Muscle layer of duodenum (tissue), 2 donors: Measurements from ENCODE around the gene NDUFB2.
"Not testable (repeated sequence)": the region's sequence is repeated elsewhere in the genome, so short reads cannot be mapped to it uniquely, and the experiment has no call there.

ENCODE experiments used
- H3K27ac ChIP-seq: one replicate; pipeline ENCODE4 v1.7.0; 2013; ENCODE audit warnings: mild to moderate bottlenecking, low read length
- H3K27me3 ChIP-seq: one replicate; pipeline ENCODE4 v1.7.0; 2013; ENCODE audit warnings: low read depth, mild to moderate bottlenecking, control low read depth, low read length
- H3K36me3 ChIP-seq, 2 donors: one replicate each; pipeline ENCODE4 v1.7.0; 2013; ENCODE audit warnings: low read length in 2 of 2, control low read depth in 1 of 2, mild to moderate bottlenecking in 1 of 2; ENCODE audit not compliant: insufficient read depth in 2 of 2, control insufficient read depth in 1 of 2
- H3K4me1 ChIP-seq, 2 donors: one replicate each; pipeline ENCODE4 v1.7.0; 2013; ENCODE audit warnings: low read length in 2 of 2, mild to moderate bottlenecking in 2 of 2, control low read depth in 1 of 2, moderate library complexity in 1 of 2; ENCODE audit not compliant: insufficient read depth in 2 of 2, control insufficient read depth in 1 of 2
- H3K4me3 ChIP-seq, 2 donors: one replicate each; pipeline ENCODE4 v1.7.0; 2013; ENCODE audit warnings: low read length in 2 of 2, low read depth in 1 of 2, mild to moderate bottlenecking in 1 of 2
- H3K9me3 ChIP-seq, 2 donors: one replicate each; pipeline ENCODE4 v1.7.0; 2013; ENCODE audit warnings: low read length in 2 of 2, control low read depth in 1 of 2, mild to moderate bottlenecking in 1 of 2; ENCODE audit not compliant: control insufficient read depth in 1 of 2
- donor health status: healthy.

The NDUFB2 gene

GRCh38 chr7:140719721-140720120 is 23.2 kb downstream of the NDUFB2 start:
- Histone ChIP-seq H3K27ac (no peak overlapping the region), H3K36me3 (peaks cover 0 to 8% of the 10 kb centered on the region in 2 donors), H3K4me3 (no peak overlapping the region), H3K9me3 (no peaks in the 10 kb centered on the region), H3K4me1 (no peaks in the 10 kb centered on the region), H3K27me3 (no peaks in the 10 kb centered on the region)

- H3K27ac ChIP-seq: no peak overlapping the region
- H3K4me3 ChIP-seq: no peak overlapping the region
- peaks cover 5 to 8% of the 10 kb centered on the region in 2 donors for H3K36me3 ChIP-seq
- no peaks in the 10 kb centered on the region for H3K9me3 ChIP-seq
- no peaks in the 10 kb centered on the region for H3K4me1 ChIP-seq
- no peaks in the 10 kb centered on the region for H3K27me3 ChIP-seq
Measured at GRCh38 chr7:140722254-140722653, 25.7 kb downstream of the NDUFB2 start.

- Histone ChIP-seq H3K27me3 (no peaks in the 10 kb centered on the region), H3K4me3 (no peak overlapping the region), H3K9me3 (no peaks in the 10 kb centered on the region), H3K4me1 (no peaks in the 10 kb centered on the region), H3K27ac (no peak overlapping the region), H3K36me3 (peaks cover 5 to 8% of the 10 kb centered on the region in 2 donors)
Measured at GRCh38 chr7:140723006-140723405, 26.5 kb downstream of the NDUFB2 start.

- Histone ChIP-seq H3K4me3 (no peak overlapping the region), H3K4me1 (no peaks in the 10 kb centered on the region), H3K27me3 (no peaks in the 10 kb centered on the region), H3K9me3 (no peaks in the 10 kb centered on the region), H3K27ac (no peak overlapping the region), H3K36me3 (peaks cover 5 to 8% of the 10 kb centered on the region in 2 donors)
Measured at GRCh38 chr7:140723574-140723973, 27.1 kb downstream of the NDUFB2 start.

DNA sequence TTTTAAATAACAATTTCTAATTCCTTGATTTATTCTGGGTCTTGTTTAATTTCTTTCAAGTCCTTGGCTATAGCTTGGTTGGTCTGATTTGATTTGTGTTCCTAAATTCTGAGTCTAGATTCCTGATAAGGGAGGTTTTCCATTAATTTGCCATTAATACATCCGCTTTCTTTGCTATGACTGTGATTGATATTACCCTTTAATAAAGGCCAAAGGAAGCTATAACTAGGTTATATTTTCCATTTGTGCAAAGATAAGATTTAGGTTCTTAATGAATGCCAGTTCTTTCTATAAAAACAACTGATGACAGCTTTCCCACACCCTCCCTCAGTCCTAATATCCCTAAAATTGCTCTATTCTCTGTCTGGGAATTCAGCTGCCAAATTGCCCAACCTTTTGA is 28.2 kb downstream of the NDUFB2 start:
- Histone ChIP-seq H3K27me3 (no peaks in the 10 kb centered on the region), H3K9me3 (no peaks in the 10 kb centered on the region), H3K4me1 (no peaks in the 10 kb centered on the region), H3K4me3 (no peak overlapping the region), H3K36me3 (peaks cover 7 to 8% of the 10 kb centered on the region in 2 donors), H3K27ac (no peak overlapping the region)

DNA sequence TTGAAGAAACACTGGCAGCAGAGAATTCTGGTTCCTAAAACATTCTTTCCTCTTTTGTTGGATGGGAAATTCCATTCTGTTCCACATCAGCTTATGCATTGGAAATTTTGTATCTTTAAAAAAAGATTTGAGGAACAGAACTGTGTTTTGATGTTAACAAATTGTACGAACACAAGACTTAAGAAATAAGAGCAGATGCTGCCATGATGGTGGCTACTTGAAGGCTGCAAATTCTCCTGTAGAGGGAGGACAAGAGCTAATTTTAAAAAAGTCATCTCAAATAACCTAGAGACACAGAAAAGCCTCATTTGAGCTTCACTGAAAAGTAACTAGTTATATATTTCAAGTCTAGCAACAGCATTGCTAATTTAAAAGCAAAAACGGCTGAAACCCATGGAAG is 29.8 kb downstream of the NDUFB2 start:
- Histone ChIP-seq H3K9me3 (no peaks in the 10 kb centered on the region), H3K27ac (no peak overlapping the region), H3K4me1 (no peaks in the 10 kb centered on the region), H3K27me3 (no peaks in the 10 kb centered on the region), H3K36me3 (peaks cover 8 to 15% of the 10 kb centered on the region in 2 donors), H3K4me3 (no peak overlapping the region)

DNA sequence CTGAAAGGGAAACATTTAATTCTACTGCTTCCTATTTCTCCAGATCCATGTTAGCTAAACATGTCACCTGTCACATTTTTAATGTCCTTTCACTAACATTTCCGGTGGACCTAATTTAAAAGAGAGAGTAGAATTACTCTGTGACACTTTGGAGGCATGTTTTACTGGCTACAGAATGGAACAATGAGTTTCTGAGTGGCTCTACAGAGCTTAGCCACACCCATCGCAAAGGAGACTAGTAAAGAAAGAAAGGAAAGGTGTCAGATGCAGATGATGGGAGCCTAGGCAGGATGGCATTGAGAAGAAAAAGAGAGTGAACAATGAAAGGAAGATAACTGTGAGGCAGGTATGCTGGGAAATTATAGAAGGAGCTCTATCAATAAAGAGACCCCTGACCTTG is 35.9 kb downstream of the NDUFB2 start:
- Histone ChIP-seq H3K36me3 (peaks cover 4 to 13% of the 10 kb centered on the region in 2 donors), H3K4me3 (no peak overlapping the region), H3K27me3 (no peaks in the 10 kb centered on the region), H3K27ac (no peak overlapping the region), H3K4me1 (no peaks in the 10 kb centered on the region), H3K9me3 (no peaks in the 10 kb centered on the region)

DNA sequence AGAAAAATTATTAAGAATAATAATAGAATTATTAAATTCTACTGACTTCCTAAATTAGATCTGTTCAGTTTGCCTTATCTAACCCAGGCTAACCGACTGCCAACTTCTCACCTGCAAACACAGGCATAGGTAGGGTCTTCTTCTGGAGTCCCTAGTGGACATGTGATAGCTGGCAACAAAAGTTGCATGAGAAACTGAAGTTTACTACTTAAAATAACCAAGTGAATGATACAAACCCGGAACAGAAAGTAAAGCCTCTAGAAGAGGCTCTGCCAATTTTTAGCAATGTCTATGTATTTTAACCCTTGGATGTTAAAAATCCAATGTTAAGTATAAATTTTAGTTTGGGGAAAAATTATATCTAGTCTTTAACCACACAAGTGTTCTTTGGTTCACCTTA is 37.6 kb downstream of the NDUFB2 start:
- Histone ChIP-seq H3K36me3 (peaks cover 13% of the 10 kb centered on the region in 2 donors), H3K27me3 (no peaks in the 10 kb centered on the region), H3K9me3 (no peaks in the 10 kb centered on the region), H3K4me3 (no peak overlapping the region), H3K4me1 (no peaks in the 10 kb centered on the region), H3K27ac (no peak overlapping the region)

DNA sequence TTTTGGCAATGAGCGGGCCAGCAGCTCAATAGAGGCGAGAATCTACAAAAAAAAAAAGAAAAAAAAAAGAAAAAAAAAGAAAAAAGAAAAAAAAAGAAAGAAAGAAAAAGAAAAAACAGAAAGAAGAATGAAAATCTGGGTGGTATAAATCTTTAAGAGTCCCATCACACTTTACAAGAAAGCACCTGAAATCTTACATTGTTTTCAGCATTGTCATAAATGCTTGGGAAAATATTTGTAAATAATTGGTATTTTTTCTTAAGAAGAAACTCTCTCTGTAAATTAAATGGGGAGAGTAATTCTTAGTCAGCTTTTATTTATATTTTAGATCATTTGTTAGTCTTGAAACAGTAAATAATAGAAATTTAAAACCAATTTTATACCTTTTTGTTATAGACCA is 38.2 kb downstream of the NDUFB2 start:
- Histone ChIP-seq H3K4me3 (no peak overlapping the region), H3K27ac (no peak overlapping the region), H3K27me3 (no peaks in the 10 kb centered on the region), H3K4me1 (no peaks in the 10 kb centered on the region), H3K9me3 (no peaks in the 10 kb centered on the region), H3K36me3 (peaks cover 16 to 17% of the 10 kb centered on the region in 2 donors)

DNA sequence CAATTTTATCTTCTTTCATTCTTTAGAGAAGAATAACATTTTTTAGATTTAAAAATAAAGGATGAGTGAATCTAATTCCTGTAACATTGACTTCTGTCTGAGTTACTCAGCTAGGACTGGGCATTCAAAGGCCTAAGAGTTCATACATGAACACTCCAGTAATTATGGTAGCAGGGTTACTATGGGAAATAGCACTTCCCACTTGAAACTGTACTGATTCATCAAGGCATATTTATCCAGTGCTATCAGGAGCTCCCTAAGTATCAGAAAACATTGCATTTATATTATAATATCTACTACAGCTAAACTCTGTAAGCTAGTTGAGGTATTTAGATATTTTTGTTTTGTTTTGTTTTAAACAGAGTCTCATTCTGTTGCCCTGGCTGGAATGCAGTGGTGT is 41.8 kb downstream of the NDUFB2 start:
- Histone ChIP-seq H3K4me3 (no peak overlapping the region), H3K27ac (no peak overlapping the region), H3K27me3 (no peaks in the 10 kb centered on the region), H3K36me3 (peaks cover 11 to 18% of the 10 kb centered on the region in 2 donors), H3K4me1 (no peaks in the 10 kb centered on the region), H3K9me3 (no peaks in the 10 kb centered on the region)

DNA sequence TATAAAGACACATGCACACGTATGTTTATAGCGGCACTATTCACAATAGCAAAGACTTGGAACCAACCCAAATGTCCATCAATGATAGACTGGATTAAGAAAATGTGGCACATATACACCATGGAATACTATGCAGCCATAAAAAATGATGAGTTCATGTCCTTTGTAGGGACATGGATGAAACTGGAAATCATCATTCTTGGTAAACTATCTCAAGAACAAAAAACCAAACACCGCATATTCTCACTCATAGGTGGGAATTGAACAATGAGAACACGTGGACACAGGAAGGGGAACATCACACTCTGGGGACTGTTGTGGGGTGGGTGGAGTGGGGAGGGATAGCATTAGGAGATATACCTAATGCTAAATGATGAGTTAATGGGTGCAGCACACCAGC is 46.7 kb downstream of the NDUFB2 start:
- H3K9me3 ChIP-seq, H3K4me1 ChIP-seq, H3K27me3 ChIP-seq, H3K4me3 ChIP-seq, H3K27ac ChIP-seq: not testable (repeated sequence)
- H3K36me3 ChIP-seq: peaks cover 11 to 15% of the 10 kb centered on the region in 2 donors

- no peaks in the 10 kb centered on the region for H3K27me3 ChIP-seq
- no peak overlapping the region for H3K27ac ChIP-seq
- no peaks in the 10 kb centered on the region for H3K4me1 ChIP-seq
- H3K4me3 ChIP-seq: no peak overlapping the region
- H3K9me3 ChIP-seq: no peaks in the 10 kb centered on the region
- peaks cover 10 to 21% of the 10 kb centered on the region in 2 donors for H3K36me3 ChIP-seq
Measured at GRCh38 chr7:140744005-140744404, 47.5 kb downstream of the NDUFB2 start.
